ENCODE data around the gene RPS6KA3.
"Not testable (repeated sequence)": the region's sequence is repeated elsewhere in the genome, so short reads cannot be mapped to it uniquely, and the experiment has no call there.

Gene RPS6KA3

GRCh38 chrX:20143111-20143510, 123.6 kb downstream of the RPS6KA3 start:
- DNase-seq (ENCODE audit: low spot score) = no peak

GRCh38 chrX:20141281-20142220, 125.2 kb downstream of the RPS6KA3 start, which contains the start of gene EIF1AX:
EIF1AX (minus strand) TSS chrX:20141838; CDS start chrX:20141640, 198 bp downstream.
- peak; percentile 92 for DNase-seq (ENCODE audit: low spot score)

GRCh38 chrX:20140420-20140819, 126.3 kb downstream of the RPS6KA3 start:
- no peak for DNase-seq (ENCODE audit: low spot score)

- peak; percentile 26 for DNase-seq (ENCODE audit: low spot score)
These were observed 126.7 kb downstream of the RPS6KA3 start for GRCh38 chrX:20139966-20140365.

GRCh38 chrX:20135944-20136343, 130.8 kb downstream of the RPS6KA3 start:
- no peak for DNase-seq (ENCODE audit: low spot score)

GRCh38 chrX:20132666-20133065, 134.0 kb downstream of the RPS6KA3 start:
- no peak for DNase-seq (ENCODE audit: low spot score)

GRCh38 chrX:20130357-20130756, 136.4 kb downstream of the RPS6KA3 start:
- no peak for DNase-seq (ENCODE audit: low spot score)

- DNase-seq (ENCODE audit: low spot score) = no peak
These were observed 137.2 kb downstream of the RPS6KA3 start for GRCh38 chrX:20129547-20129946.

- DNase-seq (ENCODE audit: low spot score) = no peak
These were observed 138.0 kb downstream of the RPS6KA3 start for GRCh38 chrX:20128670-20129069.

GRCh38 chrX:20127440-20127839, 139.3 kb downstream of the RPS6KA3 start:
- DNase-seq (ENCODE audit: low spot score) = not testable (repeated sequence)

- DNase-seq (ENCODE audit: low spot score) = not testable (repeated sequence)
These were observed 139.9 kb downstream of the RPS6KA3 start for GRCh38 chrX:20126833-20127232.

- no peak for DNase-seq (ENCODE audit: low spot score)
These were observed 141.7 kb downstream of the RPS6KA3 start for GRCh38 chrX:20124964-20125363.

- no peak for DNase-seq (ENCODE audit: low spot score)
These were observed 148.5 kb downstream of the RPS6KA3 start for GRCh38 chrX:20118065-20118824.

GRCh38 chrX:20116577-20117240, 150.0 kb downstream of the RPS6KA3 start, which contains the start of gene MAP7D2:
MAP7D2 (minus strand) TSS chrX:20116907; CDS start chrX:20116879, 28 bp downstream.
- DNase-seq (ENCODE audit: low spot score) = peak; percentile 27

- DNase-seq (ENCODE audit: low spot score) = no peak
These were observed 150.6 kb downstream of the RPS6KA3 start for GRCh38 chrX:20116087-20116576.

GRCh38 chrX:20112022-20112774, 154.5 kb downstream of the RPS6KA3 start:
- DNase-seq (ENCODE audit: low spot score) = no peak

GRCh38 chrX:20111271-20111670, 155.4 kb downstream of the RPS6KA3 start:
- DNase-seq (ENCODE audit: low spot score) = no peak

- no peak for DNase-seq (ENCODE audit: low spot score)
These were observed 164.7 kb downstream of the RPS6KA3 start for GRCh38 chrX:20101934-20102581.

Data from GM03348 (cell line).